Activated B cell treated with CpG ODN at 0.5 μM for 24 hours (primary cell): ENCODE data around the gene RNGTT. TPM values are rescaled to one million over a fixed set of nuclear protein-coding genes. Genes with fewer than 3 reads are reported as not detected.

ENCODE experiments used
- ATAC-seq: fragments of 200-7000 bp; cut with Tn5 transposase; one replicate; pipeline ENCODE4 v1.10.0; 2021; ENCODE audit warnings: low read depth, mild to moderate bottlenecking, moderate library complexity
- CTCF ChIA-PET: fragments of 350-600 bp; sonication (Branson Sonifier 250); formaldehyde crosslinking; loops from one replicate; lab custom pipeline; 2021; ENCODE audit warnings: antibody characterized with exemption; lab: Charles Lee
- POLR2A ChIA-PET: fragments of 350-600 bp; sonication (Branson Sonifier 250); formaldehyde crosslinking; loops from one replicate; lab custom pipeline; 2021; ENCODE audit warnings: antibody characterized with exemption; lab: Charles Lee
- DNase-seq: peaks from one replicate; pipeline ENCODE4 v3.0.0; 2022
- H3K27ac Mint-ChIP-seq: one replicate; pipeline ENCODE4 v1.8.0; 2020; ENCODE audit warnings: mixed read lengths
- H3K27me3 Mint-ChIP-seq: one replicate; pipeline ENCODE4 v1.8.0; 2021; ENCODE audit warnings: mixed read lengths
- H3K36me3 Mint-ChIP-seq: one replicate; pipeline ENCODE4 v1.8.0; 2021; ENCODE audit warnings: low read depth, mixed read lengths
- H3K4me1 Mint-ChIP-seq: one replicate; pipeline ENCODE4 v1.8.0; 2021; ENCODE audit warnings: mixed read lengths
- H3K4me3 Mint-ChIP-seq: one replicate; pipeline ENCODE4 v1.8.0; 2020; ENCODE audit warnings: mild to moderate bottlenecking, mixed read lengths
- H3K9me3 Mint-ChIP-seq: one replicate; pipeline ENCODE4 v1.8.0; 2020; ENCODE audit warnings: mixed read lengths
- intact Hi-C: fragments of 100-400 bp; cut with micrococcal nuclease; formaldehyde crosslinking; loops from one replicate; pipeline ENCODE4 v1.15.1; 2024
- total RNA-seq: library from RNA; stranded (reverse); gene quantifications from 2 replicates; pipeline ENCODE4 v1.2.3, GENCODE V29; 2022
- TF ChIP-seq, protein P1 (sequence below): fragments of 200-600 bp; IDR thresholded peaks from one replicate; pipeline ENCODE4 v1.8.0; 2022; ENCODE audit warnings: antibody characterized with exemption, mild to moderate bottlenecking

Gene RNGTT
- total RNA-seq, 1 donor from 2014 or later: 25.9 TPM

DNA sequence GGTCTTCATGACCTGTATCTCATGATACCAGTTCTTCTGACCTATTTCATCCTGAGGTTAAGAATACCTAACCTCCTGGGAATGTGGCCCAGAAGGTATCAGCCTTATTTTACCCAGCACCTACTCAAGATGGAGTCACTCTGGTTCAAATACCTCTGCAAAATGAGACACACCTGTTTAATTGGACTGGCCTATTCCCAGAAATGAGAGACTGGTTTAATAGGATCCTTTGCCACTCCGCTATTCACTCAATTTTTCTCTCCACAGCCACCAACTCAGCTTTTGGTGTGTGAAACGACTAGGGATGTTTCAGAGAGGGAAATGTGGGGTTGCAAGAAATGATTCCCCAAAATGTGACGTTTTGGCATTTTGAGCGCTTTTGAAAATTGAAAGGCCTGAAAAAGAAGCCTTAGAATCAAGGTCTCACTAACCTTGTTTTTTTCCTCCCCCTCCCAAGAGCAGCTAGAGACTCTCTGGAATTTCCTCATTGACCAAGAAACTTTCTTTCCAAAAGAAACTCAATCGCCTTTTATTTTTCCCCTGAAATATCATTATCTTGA lies 45.5 kb upstream of the RNGTT start:
- no peaks in the 10 kb centered on the region for H3K27me3 Mint-ChIP-seq
- no peak overlapping the region for H3K27ac Mint-ChIP-seq
- intact Hi-C loops: no loop called here
- no peaks in the 10 kb centered on the region for H3K9me3 Mint-ChIP-seq
- no peak for ATAC-seq
- peaks cover 10% of the 10 kb centered on the region for H3K4me1 Mint-ChIP-seq
- H3K4me3 Mint-ChIP-seq: no peak overlapping the region
- ChIA-PET CTCF (no interaction called here), POLR2A (no interaction called here)
- DNase-seq: no peak
- H3K36me3 Mint-ChIP-seq: no peaks in the 10 kb centered on the region
- TF ChIP-seq, protein P1, sequence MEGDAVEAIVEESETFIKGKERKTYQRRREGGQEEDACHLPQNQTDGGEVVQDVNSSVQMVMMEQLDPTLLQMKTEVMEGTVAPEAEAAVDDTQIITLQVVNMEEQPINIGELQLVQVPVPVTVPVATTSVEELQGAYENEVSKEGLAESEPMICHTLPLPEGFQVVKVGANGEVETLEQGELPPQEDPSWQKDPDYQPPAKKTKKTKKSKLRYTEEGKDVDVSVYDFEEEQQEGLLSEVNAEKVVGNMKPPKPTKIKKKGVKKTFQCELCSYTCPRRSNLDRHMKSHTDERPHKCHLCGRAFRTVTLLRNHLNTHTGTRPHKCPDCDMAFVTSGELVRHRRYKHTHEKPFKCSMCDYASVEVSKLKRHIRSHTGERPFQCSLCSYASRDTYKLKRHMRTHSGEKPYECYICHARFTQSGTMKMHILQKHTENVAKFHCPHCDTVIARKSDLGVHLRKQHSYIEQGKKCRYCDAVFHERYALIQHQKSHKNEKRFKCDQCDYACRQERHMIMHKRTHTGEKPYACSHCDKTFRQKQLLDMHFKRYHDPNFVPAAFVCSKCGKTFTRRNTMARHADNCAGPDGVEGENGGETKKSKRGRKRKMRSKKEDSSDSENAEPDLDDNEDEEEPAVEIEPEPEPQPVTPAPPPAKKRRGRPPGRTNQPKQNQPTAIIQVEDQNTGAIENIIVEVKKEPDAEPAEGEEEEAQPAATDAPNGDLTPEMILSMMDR: no peak

- TF ChIP-seq, protein P1: no peak
- CTCF ChIA-PET: no interaction called here
- no peaks in the 10 kb centered on the region for H3K9me3 Mint-ChIP-seq
- no peak overlapping the region for H3K27ac Mint-ChIP-seq
- H3K27me3 Mint-ChIP-seq: no peaks in the 10 kb centered on the region
- intact Hi-C loops: no loop called here
- POLR2A ChIA-PET: no interaction called here
- H3K4me3 Mint-ChIP-seq: no peak overlapping the region
- DNase-seq: no peak
- no peak for ATAC-seq
- no peaks in the 10 kb centered on the region for H3K36me3 Mint-ChIP-seq
- H3K4me1 Mint-ChIP-seq: peaks cover 10% of the 10 kb centered on the region
Measured at GRCh38 chr6:89008001-89008814, 44.8 kb upstream of the RNGTT start.

- intact Hi-C loops: no loop called here
- ChIA-PET POLR2A (no interaction called here), CTCF (no interaction called here)
- Mint-ChIP-seq H3K4me3 (no peak overlapping the region), H3K27me3 (no peaks in the 10 kb centered on the region), H3K36me3 (no peaks in the 10 kb centered on the region), H3K4me1 (peaks cover 10% of the 10 kb centered on the region), H3K27ac (no peak overlapping the region), H3K9me3 (no peaks in the 10 kb centered on the region)
- DNase-seq: no peak
- TF ChIP-seq, protein P1: no peak
- ATAC-seq: no peak
Measured at GRCh38 chr6:89007209-89008000, 44.0 kb upstream of the RNGTT start.

- ChIA-PET CTCF (no interaction called here), POLR2A (interaction anchor here (0.7 kb wide), 2 partner anchors 24 to 114 kb away, joined by 3 to 4 read pairs; no protein-coding TSS in a partner anchor)
- no peak for ATAC-seq
- Mint-ChIP-seq H3K4me3 (no peak overlapping the region), H3K36me3 (no peaks in the 10 kb centered on the region), H3K9me3 (no peaks in the 10 kb centered on the region), H3K27ac (no peak overlapping the region), H3K27me3 (no peaks in the 10 kb centered on the region), H3K4me1 (peaks cover 1% of the 10 kb centered on the region)
- TF ChIP-seq, protein P1: no peak
- intact Hi-C loops: no loop called here
- no peak for DNase-seq
Measured at GRCh38 chr6:89002523-89002922, 39.1 kb upstream of the RNGTT start.

DNA sequence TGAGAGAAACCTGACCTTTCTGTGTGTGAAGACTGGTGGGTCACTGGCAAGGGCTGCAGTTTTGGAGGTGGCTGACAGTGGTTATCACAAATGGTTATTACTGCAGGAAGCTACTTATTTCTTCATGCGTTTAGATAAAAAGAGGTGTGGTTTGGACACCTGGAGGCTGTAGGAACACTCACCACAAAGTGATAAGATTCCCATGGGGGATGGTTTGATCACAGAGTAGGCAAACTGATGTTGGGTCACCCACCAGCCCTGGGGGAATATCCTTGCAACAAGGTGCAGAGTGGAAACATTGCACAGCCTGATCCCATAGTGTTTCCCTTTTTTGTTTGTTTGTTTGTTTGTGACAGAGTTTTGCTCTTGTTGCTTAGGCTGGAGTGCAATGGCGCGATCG lies 33.9 kb upstream of the RNGTT start:
- ChIA-PET CTCF (interaction anchor here (1.3 kb wide), 1 partner anchor 15 kb away, joined by 4 read pairs; no protein-coding TSS in a partner anchor), POLR2A (no interaction called here)
- TF ChIP-seq, protein P1: no peak
- peaks cover 3% of the 10 kb centered on the region for H3K4me1 Mint-ChIP-seq
- H3K27me3 Mint-ChIP-seq: no peaks in the 10 kb centered on the region
- no peaks in the 10 kb centered on the region for H3K36me3 Mint-ChIP-seq
- H3K4me3 Mint-ChIP-seq: no peak overlapping the region
- no peak overlapping the region for H3K27ac Mint-ChIP-seq
- ATAC-seq: no peak
- DNase-seq: no peak
- no peaks in the 10 kb centered on the region for H3K9me3 Mint-ChIP-seq
- intact Hi-C loops: no loop called here
